WTC11 (cell line): Measurements from ENCODE around the gene JTB. TPM values are rescaled to one million over a fixed set of nuclear protein-coding genes. Genes with fewer than 3 reads are reported as not detected.

Experiments used
- ATAC-seq: fragments of 200-7000 bp; cut with Tn5 transposase; 2 replicates; pipeline ENCODE4 v1.10.0; 2021; ENCODE audit warnings: mild to moderate bottlenecking, moderate library complexity
- CTCF ChIA-PET: fragments of 300-600 bp; sonication (Branson Sonifier 250); formaldehyde crosslinking; loops from one replicate; lab custom pipeline; 2021; ENCODE audit warnings: antibody characterized with exemption; lab: Charles Lee
- POLR2A ChIA-PET: fragments of 350-600 bp; sonication (Branson Sonifier 250); formaldehyde crosslinking; loops from one replicate; lab custom pipeline; 2021; ENCODE audit warnings: antibody characterized with exemption; lab: Charles Lee
- DNase-seq: peaks from one replicate; pipeline ENCODE4 v3.0.0; 2021; ENCODE audit warnings: low spot score
- H3K27ac Mint-ChIP-seq: 2 replicates; pipeline ENCODE4 v1.8.0; 2021; ENCODE audit warnings: mixed read lengths
- H3K27me3 Mint-ChIP-seq: 2 replicates; pipeline ENCODE4 v1.8.0; 2021; ENCODE audit warnings: low read depth, mild to moderate bottlenecking, moderate library complexity, mixed read lengths
- H3K36me3 Mint-ChIP-seq: 2 replicates; pipeline ENCODE4 v1.8.0; 2021; ENCODE audit warnings: mixed read lengths
- H3K4me1 Mint-ChIP-seq: 2 replicates; pipeline ENCODE4 v1.8.0; 2022; ENCODE audit warnings: mixed read lengths
- H3K4me3 Mint-ChIP-seq: 2 replicates; pipeline ENCODE4 v1.8.0; 2021; ENCODE audit warnings: mild to moderate bottlenecking, moderate library complexity, mixed read lengths
- H3K9me3 Mint-ChIP-seq: 2 replicates; pipeline ENCODE4 v1.8.0; 2021; ENCODE audit warnings: mixed read lengths
- ATF3 ChIP-seq: sonication (generic); formaldehyde crosslinking; conservative IDR thresholded peaks from 2 replicates; pipeline ENCODE4 v1.8.1; 2022; ENCODE audit warnings: mild to moderate bottlenecking, missing genetic modification reagents
- CDX4 ChIP-seq: fragments of 250-450 bp; sonication (Bioruptor Pico); IDR thresholded peaks from 2 replicates; pipeline ENCODE4 v1.9.0; 2021; ENCODE audit warnings: moderate library complexity, mild to moderate bottlenecking, inconsistent platforms, borderline replicate concordance
- E2F1 ChIP-seq: sonication (generic); formaldehyde crosslinking; IDR thresholded peaks from 2 replicates; pipeline ENCODE4 v1.8.0; 2022; ENCODE audit warnings: mild to moderate bottlenecking, missing genetic modification reagents
- ELF4 ChIP-seq: sonication (generic); formaldehyde crosslinking; IDR thresholded peaks from 2 replicates; pipeline ENCODE4 v1.8.1; 2022; ENCODE audit warnings: low read depth, mild to moderate bottlenecking, moderate library complexity, missing genetic modification reagents
- ETV6 ChIP-seq: sonication (generic); formaldehyde crosslinking; IDR thresholded peaks from 2 replicates; pipeline ENCODE4 v1.8.1; 2022; ENCODE audit warnings: mild to moderate bottlenecking, missing genetic modification reagents
- FOXJ3 ChIP-seq: sonication (generic); formaldehyde crosslinking; IDR thresholded peaks from 2 replicates; pipeline ENCODE4 v1.9.0; 2021; ENCODE audit warnings: missing genetic modification reagents, mild to moderate bottlenecking, borderline replicate concordance
- FOXP1 ChIP-seq: sonication (generic); formaldehyde crosslinking; IDR thresholded peaks from 2 replicates; pipeline ENCODE4 v1.8.0; 2022; ENCODE audit warnings: missing genetic modification reagents, mild to moderate bottlenecking, moderate library complexity, borderline replicate concordance
- MYBL2 ChIP-seq: sonication (generic); formaldehyde crosslinking; IDR thresholded peaks from 2 replicates; pipeline ENCODE4 v1.8.1; 2023; ENCODE audit warnings: mild to moderate bottlenecking, moderate library complexity, missing genetic modification reagents
- NFE2L1 ChIP-seq: sonication (generic); formaldehyde crosslinking; IDR thresholded peaks from 2 replicates; pipeline ENCODE4 v1.8.1; 2023; ENCODE audit warnings: missing genetic modification reagents
- PRRX2 ChIP-seq: fragments of 250-450 bp; sonication (Bioruptor Pico); IDR thresholded peaks from 2 replicates; pipeline ENCODE4 v1.8.0; 2021; ENCODE audit warnings: mild to moderate bottlenecking
- RELA ChIP-seq: sonication (generic); formaldehyde crosslinking; IDR thresholded peaks from 2 replicates; pipeline ENCODE4 v1.8.1; 2022; ENCODE audit warnings: missing genetic modification reagents, mild to moderate bottlenecking, borderline replicate concordance
- RORB ChIP-seq: fragments of 250-450 bp; sonication (Bioruptor Pico); IDR thresholded peaks from 2 replicates; pipeline ENCODE4 v1.9.0; 2021; ENCODE audit warnings: mild to moderate bottlenecking
- SMAD4 ChIP-seq: sonication (generic); formaldehyde crosslinking; IDR thresholded peaks from 2 replicates; pipeline ENCODE4 v1.8.0; 2022; ENCODE audit warnings: mild to moderate bottlenecking, missing genetic modification reagents
- SOX15 ChIP-seq: fragments of 250-450 bp; sonication (Bioruptor Pico); IDR thresholded peaks from 2 replicates; pipeline ENCODE4 v1.9.0; 2021; ENCODE audit warnings: mild to moderate bottlenecking
- TCF7 ChIP-seq: sonication (generic); formaldehyde crosslinking; IDR thresholded peaks from 2 replicates; pipeline ENCODE4 v1.8.0; 2022; ENCODE audit warnings: mild to moderate bottlenecking, low read depth, missing genetic modification reagents, moderate library complexity
- TEAD1 ChIP-seq: sonication (generic); formaldehyde crosslinking; IDR thresholded peaks from 2 replicates; pipeline ENCODE4 v1.8.0; 2022; ENCODE audit warnings: mild to moderate bottlenecking, missing genetic modification reagents
- TEAD4 ChIP-seq: sonication (generic); formaldehyde crosslinking; IDR thresholded peaks from 2 replicates; pipeline ENCODE4 v1.8.0; 2022; ENCODE audit warnings: mild to moderate bottlenecking, missing genetic modification reagents
- ZNF263 ChIP-seq: sonication (generic); formaldehyde crosslinking; IDR thresholded peaks from 2 replicates; pipeline ENCODE4 v1.8.1; 2022; ENCODE audit warnings: low read depth, mild to moderate bottlenecking, moderate library complexity, missing genetic modification reagents
- ZNF423 ChIP-seq: fragments of 250-450 bp; sonication (Bioruptor Pico); IDR thresholded peaks from 2 replicates; pipeline ENCODE4 v2.1.2; 2022; ENCODE audit warnings: mild to moderate bottlenecking, moderate library complexity
- ZNF671 ChIP-seq: fragments of 250-450 bp; sonication (Bioruptor Pico); IDR thresholded peaks from 2 replicates; pipeline ENCODE4 v1.8.0; 2021; ENCODE audit warnings: mild to moderate bottlenecking
- total RNA-seq: library from RNA; stranded (reverse); gene quantifications from 3 replicates; pipeline ENCODE4 v1.2.3, GENCODE V29; 2021
- TF ChIP-seq, protein P1 (sequence below): sonication (generic); formaldehyde crosslinking; IDR thresholded peaks from 2 replicates; pipeline ENCODE4 v1.8.1; 2023; ENCODE audit warnings: mild to moderate bottlenecking, missing genetic modification reagents, borderline replicate concordance
- TF ChIP-seq, protein P2 (sequence below): sonication (generic); formaldehyde crosslinking; IDR thresholded peaks from 2 replicates; pipeline ENCODE4 v1.8.0; 2023; ENCODE audit warnings: mild to moderate bottlenecking, missing genetic modification reagents
- TF ChIP-seq, protein P3 (sequence below): fragments of 250-450 bp; sonication (Bioruptor Pico); conservative IDR thresholded peaks from 2 replicates; pipeline ENCODE4 v1.9.0; 2021; ENCODE audit warnings: mild to moderate bottlenecking

The JTB gene
- total RNA-seq, 1 experiment from 2014 or later: 90.3 TPM

- TF ChIP-seq, protein P1, sequence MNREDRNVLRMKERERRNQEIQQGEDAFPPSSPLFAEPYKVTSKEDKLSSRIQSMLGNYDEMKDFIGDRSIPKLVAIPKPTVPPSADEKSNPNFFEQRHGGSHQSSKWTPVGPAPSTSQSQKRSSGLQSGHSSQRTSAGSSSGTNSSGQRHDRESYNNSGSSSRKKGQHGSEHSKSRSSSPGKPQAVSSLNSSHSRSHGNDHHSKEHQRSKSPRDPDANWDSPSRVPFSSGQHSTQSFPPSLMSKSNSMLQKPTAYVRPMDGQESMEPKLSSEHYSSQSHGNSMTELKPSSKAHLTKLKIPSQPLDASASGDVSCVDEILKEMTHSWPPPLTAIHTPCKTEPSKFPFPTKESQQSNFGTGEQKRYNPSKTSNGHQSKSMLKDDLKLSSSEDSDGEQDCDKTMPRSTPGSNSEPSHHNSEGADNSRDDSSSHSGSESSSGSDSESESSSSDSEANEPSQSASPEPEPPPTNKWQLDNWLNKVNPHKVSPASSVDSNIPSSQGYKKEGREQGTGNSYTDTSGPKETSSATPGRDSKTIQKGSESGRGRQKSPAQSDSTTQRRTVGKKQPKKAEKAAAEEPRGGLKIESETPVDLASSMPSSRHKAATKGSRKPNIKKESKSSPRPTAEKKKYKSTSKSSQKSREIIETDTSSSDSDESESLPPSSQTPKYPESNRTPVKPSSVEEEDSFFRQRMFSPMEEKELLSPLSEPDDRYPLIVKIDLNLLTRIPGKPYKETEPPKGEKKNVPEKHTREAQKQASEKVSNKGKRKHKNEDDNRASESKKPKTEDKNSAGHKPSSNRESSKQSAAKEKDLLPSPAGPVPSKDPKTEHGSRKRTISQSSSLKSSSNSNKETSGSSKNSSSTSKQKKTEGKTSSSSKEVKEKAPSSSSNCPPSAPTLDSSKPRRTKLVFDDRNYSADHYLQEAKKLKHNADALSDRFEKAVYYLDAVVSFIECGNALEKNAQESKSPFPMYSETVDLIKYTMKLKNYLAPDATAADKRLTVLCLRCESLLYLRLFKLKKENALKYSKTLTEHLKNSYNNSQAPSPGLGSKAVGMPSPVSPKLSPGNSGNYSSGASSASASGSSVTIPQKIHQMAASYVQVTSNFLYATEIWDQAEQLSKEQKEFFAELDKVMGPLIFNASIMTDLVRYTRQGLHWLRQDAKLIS: no peak
- no peak for TF ChIP-seq TEAD4
- TF ChIP-seq SOX15 (CRISPR knock-in tag): no peak
- TF ChIP-seq, protein P2, sequence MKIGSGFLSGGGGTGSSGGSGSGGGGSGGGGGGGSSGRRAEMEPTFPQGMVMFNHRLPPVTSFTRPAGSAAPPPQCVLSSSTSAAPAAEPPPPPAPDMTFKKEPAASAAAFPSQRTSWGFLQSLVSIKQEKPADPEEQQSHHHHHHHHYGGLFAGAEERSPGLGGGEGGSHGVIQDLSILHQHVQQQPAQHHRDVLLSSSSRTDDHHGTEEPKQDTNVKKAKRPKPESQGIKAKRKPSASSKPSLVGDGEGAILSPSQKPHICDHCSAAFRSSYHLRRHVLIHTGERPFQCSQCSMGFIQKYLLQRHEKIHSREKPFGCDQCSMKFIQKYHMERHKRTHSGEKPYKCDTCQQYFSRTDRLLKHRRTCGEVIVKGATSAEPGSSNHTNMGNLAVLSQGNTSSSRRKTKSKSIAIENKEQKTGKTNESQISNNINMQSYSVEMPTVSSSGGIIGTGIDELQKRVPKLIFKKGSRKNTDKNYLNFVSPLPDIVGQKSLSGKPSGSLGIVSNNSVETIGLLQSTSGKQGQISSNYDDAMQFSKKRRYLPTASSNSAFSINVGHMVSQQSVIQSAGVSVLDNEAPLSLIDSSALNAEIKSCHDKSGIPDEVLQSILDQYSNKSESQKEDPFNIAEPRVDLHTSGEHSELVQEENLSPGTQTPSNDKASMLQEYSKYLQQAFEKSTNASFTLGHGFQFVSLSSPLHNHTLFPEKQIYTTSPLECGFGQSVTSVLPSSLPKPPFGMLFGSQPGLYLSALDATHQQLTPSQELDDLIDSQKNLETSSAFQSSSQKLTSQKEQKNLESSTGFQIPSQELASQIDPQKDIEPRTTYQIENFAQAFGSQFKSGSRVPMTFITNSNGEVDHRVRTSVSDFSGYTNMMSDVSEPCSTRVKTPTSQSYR: no peak
- no peak for TF ChIP-seq SMAD4 (CRISPR knock-in tag)
- no peak for TF ChIP-seq ZNF671 (CRISPR knock-in tag)
Measured at GRCh38 chr1:153959454-153959853, 18.0 kb downstream of the JTB start (continued).

DNA sequence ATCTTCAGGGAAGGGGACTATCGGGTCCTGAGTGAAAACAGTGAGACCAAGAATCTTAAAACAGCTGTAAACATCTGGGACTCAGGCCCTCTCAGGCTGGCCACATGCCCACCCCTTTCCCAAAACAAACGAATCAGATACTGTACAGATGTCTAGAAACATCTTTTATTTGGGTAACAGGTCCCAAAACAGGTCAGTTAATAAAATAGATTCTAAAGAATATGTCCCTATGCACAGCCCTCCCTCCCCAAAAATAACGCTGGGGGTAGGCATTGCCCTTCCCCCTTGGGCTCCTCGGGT, 18.6 kb downstream of the JTB start:
- Mint-ChIP-seq H3K27me3 (no peaks in the 10 kb centered on the region), H3K27ac (peak overlapping the region; percentile 88), H3K36me3 (peaks cover 33% of the 10 kb centered on the region), H3K4me1 (peaks cover 50% of the 10 kb centered on the region), H3K4me3 (peak overlapping the region; percentile 94), H3K9me3 (no peaks in the 10 kb centered on the region)
- POLR2A ChIA-PET: interaction anchor here (0.6 to 1.6 kb wide), 4 partner anchors 8 to 37 kb away, joined by 3 to 17 read pairs (median 4); partner anchors contain the start of genes CREB3L4 and DENND4B
- DNase-seq (no peak), ATAC-seq (no peak)
- TF ChIP-seq ZNF423 (CRISPR knock-in tag) (no peak), FOXJ3 (CRISPR knock-in tag) (no peak), RELA (CRISPR knock-in tag) (no peak), TEAD1 (CRISPR knock-in tag) (no peak), MYBL2 (CRISPR knock-in tag) (no peak), ZNF263 (CRISPR knock-in tag) (no peak), PRRX2 (CRISPR knock-in tag) (no peak), RORB (CRISPR knock-in tag) (no peak), ELF4 (CRISPR knock-in tag) (no peak), E2F1 (no peak), FOXP1 (CRISPR knock-in tag) (no peak), ETV6 (CRISPR knock-in tag) (no peak), CDX4 (CRISPR knock-in tag) (no peak), ATF3 (no peak), SOX15 (CRISPR knock-in tag) (no peak), TCF7 (CRISPR knock-in tag) (no peak), NFE2L1 (CRISPR knock-in tag) (no peak)
- TF ChIP-seq, protein P3, sequence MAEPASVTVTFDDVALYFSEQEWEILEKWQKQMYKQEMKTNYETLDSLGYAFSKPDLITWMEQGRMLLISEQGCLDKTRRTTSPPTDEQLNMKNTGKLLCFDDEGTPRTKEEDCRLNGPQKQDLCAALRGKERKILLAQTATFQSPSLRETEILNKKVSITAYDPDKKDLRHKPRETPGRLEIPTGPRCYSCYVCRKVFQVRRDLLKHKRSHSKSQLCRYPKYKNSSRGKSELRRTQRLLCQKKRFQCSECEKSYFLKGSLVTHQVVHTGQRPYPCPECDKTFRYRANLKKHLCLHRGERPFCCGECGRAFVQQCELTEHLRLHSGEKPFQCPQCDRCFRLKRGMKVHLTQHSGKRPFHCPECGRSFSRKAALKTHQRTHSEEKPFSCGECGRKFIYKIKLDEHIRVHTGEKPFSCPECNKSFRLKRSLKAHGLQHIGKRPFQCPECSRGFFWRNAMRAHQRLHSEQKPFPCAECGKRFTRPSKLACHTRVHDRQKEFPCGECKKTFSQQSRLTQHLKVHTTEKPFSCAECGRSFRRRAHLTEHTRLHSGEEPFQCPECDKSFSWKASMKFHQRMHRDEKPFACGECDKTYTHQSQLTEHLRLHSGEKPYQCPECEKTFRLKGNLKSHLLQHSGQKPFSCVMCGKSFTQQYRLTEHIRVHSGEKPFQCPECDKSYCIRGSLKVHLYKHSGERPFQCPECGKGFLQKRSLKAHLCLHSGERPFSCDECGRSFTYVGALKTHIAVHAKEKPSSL (CRISPR knock-in tag): no peak
- CTCF ChIA-PET: interaction anchor here (0.6 to 3.1 kb wide), 5 partner anchors 8 to 231 kb away, joined by 3 to 12 read pairs (median 5); partner anchors contain the start of genes CREB3L4, DENND4B, INTS3 and RAB13
